HG02763 (cell line): ENCODE measurements around the gene DCDC2B.

Experiments
- ATAC-seq: cut with Tn5 transposase; IDR thresholded peaks from one replicate; pipeline ENCODE4 v1.9.1; 2021; ENCODE audit warnings: mild to moderate bottlenecking, moderate library complexity; ENCODE audit not compliant: unreplicated experiment

The DCDC2B gene

DNA sequence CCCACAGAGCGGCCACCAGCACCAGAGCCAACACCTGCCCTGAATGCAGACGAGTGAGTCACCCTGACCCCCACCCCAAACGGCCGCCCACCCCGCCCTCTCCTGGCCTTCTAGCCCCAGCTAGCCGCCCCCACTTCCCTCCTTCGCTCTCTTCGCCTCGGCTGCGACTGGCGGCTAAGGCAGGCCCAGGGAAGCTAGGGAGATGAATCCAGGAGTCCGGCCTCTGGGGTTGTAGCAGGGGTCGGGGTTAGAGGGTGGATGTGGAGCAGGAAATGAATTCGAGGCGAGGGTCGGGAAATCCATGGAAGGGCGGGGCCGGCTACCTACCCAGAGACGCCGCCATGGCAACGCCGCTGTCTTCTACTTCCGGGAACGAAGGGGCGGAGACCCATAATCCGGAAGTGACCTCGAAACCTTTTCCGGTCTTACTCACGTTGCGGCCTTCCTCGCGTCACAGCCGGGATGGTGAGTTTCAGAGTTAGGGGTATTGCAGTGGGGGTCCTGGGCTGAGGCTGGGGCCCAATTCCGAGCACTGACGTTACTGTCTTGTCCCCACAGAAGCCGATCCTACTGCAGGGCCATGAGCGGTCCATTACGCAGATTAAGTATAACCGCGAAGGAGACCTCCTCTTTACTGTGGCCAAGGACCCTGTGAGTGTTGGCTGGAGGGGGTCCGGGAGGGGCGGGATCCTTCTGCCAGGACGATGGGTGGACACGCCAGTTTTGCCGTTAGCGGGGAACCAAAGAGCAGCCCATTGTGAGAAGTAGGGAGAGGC is 13.3 kb downstream of the DCDC2B start, which contains the start of the genes EIF3I and TMEM234:
TSS of gene EIF3I (plus strand) at position 428 of the 776 bp plus-strand sequence. CDS start at position 463, 35 bp downstream.
TSS of gene TMEM234 (minus strand) at position 374 of the 776 bp plus-strand sequence. CDS start at position 343, 31 bp downstream.
- peak; percentile 82 for ATAC-seq

DNA sequence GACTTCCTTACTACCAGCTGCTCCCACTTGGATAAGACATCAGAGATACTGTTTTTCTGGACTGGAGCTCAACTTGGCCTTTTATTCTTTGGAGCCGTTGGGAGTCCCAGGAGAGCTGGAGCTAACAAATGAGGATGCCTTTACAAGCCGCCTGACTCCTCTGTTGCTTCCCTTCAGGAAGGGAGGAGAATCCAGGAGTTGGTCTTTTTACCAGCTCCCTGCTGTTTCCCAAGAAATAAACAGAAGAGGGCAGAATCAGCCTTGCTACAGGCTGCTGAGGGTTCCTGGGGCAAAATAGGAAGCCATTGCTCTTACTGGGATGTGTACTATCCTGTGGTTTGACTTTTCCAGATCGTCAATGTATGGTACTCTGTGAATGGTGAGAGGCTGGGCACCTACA is 14.8 kb downstream of the DCDC2B start:
- no peak for ATAC-seq

DNA sequence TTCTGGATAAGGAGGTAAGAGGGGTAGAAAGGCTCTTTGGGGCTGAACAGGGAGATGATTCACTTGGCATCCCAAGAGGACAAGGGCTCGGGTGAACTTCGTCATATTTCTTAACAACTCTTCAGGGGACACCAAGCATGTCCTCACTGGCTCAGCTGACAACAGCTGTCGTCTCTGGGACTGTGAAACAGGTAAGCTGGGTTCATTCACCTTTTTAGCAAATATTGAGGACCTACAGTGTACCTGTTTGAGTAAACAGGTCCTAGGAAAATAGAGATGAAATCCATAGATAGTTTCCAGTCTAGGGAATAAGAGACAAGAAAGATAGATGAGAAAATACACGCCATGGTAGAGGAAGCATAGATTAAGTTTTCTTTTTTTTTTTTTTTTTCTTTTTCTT is 15.4 kb downstream of the DCDC2B start:
- no peak for ATAC-seq

DNA sequence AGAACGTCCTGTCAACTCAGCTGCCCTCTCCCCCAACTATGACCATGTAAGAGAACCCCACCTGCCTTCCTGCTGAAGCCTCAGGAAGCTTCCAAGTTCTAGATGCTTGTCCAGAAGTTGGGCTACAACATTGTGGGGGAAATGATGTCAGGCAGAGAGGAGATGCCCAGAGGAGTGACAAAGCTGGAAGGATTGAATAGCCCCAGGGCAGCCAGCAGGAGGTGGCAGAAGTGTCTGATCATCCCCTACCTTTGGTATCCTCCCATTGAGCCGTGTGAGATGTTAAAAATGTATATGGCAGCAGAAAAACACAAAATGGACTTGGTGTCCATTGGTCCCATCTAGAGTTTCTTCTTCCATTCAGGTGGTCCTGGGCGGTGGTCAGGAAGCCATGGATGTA is 19.9 kb downstream of the DCDC2B start:
- no peak for ATAC-seq

DNA sequence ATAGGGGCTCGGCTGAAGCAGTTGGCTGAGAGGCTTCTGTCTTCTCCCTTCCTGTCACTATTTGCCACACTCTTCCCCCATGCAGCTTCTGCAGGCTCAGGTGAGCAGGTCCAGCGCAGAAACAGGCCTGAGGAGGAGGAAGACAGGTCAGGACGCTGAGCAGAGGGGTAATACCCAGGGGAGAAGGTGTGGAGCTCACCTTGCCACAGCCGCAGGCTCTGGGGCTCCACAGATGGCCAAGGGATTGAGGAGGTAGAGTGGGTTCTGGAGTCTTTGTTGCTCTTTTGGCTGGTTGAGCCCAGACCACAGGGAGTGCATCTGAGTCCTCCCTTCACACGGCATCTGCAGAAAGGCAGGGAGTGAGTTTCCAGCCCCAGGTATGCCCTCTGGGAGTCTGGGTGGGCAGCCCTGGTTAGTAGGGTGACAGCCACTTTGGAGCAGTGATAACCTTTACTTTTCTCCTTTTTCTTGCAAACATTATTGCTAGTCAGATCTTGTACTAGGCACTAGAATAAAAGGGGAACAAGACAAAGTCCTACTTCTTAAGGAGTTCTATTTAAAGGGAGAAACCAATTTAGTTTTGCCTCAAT is 23.0 kb downstream of the DCDC2B start:
- ATAC-seq = no peak

DNA sequence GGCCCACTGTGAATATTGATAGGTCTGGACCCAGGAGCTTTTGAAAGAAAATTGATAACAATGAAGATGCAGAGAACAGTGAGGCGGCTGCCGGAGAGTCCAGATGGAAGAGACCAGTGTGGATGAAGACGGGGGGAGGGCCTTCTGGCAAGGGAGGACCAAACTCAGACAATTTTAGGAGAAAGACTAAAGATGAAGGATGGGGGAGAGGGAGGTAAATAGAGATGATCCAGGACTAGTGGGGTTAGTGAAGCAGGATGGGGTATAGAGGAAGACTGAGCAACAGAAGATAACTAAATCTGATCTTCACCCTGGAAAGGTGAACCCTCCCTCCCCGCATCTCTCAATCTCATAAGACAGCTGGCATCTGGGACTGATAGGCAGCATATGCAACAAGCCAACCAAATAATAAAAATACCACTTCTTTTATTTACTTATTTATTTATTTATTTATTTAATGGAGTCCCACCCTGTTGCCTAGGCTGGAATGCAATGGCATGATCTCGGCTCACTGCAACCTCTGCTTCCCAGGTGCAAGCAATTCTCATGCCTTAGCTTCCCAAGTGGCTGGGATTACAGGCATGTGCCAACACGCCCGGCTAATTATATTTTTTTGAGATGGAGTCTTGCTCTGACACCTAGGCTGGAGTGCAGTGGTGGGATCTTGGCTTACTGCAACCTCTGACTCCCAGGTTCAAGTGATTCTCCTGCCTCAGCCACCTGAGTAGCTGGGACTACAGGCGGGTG is 23.8 kb downstream of the DCDC2B start:
- no peak for ATAC-seq

DNA sequence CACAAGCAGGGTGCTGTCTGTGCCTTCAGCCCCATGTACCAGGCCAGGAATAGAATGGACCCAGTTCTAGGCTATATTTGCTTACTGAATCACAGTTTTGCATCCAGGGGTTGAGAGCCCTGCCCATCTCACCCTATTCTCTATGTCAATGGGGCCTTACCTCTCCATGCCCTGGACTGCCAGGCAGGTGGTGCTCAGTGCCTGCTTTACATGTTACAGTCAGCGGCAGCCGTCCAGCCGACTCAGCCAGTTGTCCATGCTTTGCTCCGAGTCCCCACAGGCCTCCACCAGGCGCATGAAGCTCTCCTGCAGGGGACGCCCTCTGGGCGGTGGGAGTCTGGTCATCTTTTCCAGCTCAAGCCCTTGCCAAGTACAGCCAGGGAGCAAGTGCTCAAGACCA is 25.9 kb downstream of the DCDC2B start:
- ATAC-seq = no peak

DNA sequence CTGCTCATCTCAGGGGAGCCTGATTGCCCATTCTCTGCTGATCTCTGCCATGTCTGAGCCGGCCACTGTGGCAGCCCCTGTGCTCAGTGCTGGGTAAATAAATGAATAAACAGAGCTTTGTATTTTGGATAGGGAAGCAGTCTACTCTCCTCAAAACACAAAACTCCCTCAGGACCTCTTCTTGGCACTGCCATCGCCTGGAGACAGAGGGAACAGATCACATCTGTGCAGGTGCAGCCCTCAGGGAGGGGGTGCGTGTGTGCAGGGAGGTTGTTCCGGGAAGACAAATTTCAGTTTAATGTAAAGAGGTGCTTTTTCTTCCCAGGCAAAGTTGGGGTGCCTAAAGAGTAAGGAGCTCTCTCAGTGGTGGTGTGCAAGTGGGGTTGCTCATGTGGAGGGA is 30.4 kb downstream of the DCDC2B start:
- ATAC-seq = no peak

DNA sequence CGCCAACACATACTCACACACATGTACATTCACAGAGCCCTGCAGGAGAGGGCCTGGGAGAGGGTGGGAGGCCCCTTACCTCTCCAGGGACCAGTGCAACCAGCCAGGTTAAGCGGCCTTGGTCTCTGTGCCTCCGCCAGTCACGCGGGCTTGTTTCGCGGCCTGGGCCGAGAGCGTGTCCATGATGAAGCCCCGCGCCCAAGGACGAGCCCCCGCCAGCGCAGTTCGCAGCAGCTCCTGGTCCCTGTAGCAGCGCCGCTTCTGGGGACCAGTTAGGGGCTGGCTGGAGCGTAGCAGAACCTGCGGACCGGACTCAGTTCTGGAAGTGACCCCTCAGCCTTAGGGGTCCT is 30.9 kb downstream of the DCDC2B start:
- no peak for ATAC-seq

DNA sequence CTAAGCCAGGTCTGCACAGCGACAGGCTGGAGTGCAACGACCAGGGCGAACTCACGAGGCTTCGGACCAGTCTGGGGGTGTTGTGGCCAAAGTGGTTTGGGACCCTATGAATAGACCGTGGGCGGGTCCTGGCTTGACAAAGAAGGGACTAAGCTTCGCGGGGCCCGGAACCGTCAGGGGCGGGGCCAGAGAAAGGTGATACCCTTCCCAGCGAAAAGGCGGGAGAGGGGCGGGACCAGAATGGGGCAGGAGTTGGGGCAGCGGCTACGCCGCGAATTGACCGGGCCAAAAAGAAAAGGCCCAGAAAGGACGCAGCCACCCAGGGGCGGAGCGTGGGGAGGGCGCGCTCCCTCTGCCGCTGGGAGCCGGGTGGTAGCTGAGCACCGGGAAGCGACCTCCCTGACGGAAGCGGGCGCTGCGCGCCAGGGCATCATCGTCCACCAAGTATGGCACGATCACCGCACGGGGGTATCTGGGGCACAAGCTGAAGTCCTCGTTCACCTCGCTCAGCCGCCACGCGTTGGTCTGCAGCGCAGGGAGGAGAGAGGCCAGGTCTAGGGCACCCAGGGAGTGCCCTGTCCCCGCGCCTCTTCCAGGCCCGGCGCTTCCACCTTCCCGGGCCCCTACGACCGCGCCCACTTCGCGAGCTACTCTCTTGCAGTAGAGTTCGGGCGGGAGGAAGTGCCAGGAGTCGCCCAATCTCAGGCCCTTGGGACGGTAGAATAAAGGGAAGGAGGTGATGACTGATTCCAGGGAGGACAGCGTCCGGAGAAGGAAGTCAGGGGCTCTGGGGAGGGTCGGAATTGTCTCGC is 31.5 kb downstream of the DCDC2B start:
- no peak for ATAC-seq

DNA sequence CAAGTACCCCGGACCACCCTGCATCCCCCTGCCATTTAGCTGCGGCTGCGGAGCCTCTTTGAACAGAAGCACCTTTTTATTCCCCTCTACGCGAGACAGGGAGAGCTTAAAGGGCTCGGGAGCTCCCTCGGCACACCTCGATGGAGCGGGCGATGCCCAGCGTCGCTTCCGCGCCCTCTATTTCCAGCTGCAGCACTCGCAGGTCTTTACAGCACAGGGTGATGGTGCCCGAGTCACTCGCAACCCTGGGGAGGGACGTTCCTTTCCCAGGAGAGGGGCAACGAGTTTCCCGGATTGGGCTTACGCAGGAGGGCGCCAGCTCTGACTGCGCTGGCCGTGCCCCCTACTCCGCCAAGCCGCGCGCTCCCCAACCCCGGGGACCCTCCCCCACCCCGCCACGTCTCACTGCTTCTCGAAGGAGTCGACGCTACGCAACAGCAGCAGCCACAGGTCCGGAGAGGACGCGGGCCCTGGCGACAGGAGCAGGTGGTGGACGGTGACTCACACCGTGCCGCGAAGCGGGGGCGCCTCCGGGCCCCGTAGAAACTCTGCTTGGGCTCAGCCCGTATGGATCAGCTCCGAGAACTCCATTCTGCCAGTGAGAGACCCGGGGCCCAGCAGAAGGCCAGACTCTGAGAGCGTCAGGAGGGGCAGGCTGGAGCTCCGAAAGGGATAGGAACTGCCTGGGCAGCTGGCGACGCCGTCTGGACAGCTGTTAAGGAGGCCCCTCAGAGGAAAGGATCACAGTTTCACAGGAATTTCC is 32.3 kb downstream of the DCDC2B start:
- ATAC-seq = no peak

DNA sequence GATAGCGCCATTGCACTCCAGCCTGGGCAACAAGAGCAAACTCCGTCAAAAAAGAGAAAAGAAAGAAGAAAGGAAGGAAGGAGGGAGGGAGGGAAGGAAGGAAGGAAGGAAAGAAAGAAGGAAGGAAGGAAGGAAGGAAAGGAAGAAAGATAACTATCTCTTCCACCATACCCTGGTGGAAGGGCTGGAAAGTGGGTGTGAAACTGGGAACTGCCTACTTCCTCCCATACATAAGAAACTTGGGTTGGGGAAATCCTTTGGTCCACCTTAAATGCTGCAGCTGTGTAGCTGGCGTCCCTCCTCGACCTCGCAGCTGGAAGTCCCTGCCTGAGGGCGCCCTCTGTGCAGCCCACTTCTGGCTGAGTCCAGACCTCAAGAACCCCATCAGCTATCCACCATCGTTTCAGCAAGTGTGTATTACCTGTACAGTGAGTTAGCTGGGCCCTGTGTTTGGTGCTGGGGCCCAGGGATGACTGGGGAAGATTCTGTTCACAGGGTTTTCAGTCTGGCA is 33.5 kb downstream of the DCDC2B start:
- no peak for ATAC-seq

DNA sequence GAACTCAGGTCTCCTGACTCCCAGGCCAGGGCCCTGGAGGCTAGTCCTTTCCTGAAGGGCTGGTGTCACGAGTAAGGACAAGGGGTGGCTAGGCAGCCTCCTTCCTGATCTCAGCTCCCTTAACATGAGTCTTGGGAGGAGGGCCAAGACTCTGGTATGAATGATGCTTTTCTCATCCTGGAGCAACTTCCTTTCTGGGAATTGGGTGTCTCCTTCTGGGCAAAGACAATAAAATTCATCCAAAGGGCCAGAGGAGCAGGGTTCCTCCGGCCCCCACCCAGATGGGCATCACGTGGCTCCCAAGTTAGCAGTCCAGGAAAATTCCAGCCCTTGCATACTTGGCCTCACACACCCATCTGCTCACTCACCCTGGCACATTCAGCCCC is 38.0 kb downstream of the DCDC2B start, which contains the start of gene FAM167B:
TSS of gene FAM167B (plus strand) at position 335 of the 386 bp plus-strand sequence. CDS start 200 bp downstream, outside the sequence.
- ATAC-seq = no peak

DNA sequence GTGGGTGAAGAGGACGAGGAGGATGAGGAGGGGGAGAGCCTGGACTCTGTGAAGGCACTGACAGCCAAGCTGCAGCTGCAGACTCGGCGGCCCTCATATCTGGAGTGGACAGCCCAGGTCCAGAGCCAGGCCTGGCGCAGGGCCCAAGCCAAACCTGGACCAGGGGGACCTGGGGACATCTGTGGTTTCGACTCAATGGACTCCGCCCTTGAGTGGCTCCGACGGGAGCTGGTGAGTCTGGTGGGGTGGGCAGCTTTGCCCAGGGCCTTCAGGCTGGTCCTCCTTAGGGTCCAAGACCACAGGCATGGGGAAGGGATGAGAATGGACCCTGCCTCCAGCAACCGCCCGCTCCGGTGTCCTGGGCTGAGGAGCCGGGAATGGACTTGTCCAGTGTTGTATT is 38.6 kb downstream of the DCDC2B start:
- no peak for ATAC-seq

DNA sequence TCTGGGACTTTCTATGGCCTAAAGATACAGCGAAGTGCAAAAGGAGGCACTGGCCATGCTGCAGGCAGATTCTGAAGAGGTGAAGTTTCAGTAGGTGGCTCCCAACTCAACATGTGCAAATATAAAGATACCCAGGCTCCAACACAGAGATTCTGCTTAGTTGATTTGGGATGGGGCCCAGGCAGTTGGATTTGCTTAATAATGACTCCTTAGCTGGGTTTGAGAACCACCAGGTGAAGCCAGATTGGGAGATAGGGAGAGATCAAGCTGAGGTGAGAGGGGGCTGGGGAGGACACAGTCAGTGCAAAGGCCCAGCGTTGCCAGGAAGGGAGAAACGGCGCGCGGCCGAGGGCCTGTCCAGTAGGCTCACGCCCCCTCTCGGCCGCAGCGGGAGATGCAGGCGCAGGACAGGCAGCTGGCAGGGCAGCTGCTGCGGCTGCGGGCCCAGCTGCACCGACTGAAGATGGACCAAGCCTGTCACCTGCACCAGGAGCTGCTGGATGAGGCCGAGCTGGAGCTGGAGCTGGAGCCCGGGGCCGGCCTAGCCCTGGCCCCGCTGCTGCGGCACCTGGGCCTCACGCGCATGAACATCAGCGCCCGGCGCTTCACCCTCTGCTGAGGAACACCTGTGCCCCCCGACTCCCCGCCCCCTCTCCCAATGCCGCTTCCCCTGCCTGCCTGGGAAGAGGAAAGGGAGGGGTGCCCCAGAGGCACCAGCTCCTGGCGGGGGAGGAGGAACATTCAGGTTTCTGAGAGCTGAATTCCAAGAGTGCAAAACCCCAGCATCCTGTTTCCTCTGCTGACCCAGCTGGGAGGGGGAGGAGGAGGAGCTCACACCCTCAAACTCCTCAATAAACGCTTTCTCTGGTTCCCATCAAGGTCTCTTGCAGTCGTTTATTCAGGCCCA is 39.3 kb downstream of the DCDC2B start:
- no peak for ATAC-seq

DNA sequence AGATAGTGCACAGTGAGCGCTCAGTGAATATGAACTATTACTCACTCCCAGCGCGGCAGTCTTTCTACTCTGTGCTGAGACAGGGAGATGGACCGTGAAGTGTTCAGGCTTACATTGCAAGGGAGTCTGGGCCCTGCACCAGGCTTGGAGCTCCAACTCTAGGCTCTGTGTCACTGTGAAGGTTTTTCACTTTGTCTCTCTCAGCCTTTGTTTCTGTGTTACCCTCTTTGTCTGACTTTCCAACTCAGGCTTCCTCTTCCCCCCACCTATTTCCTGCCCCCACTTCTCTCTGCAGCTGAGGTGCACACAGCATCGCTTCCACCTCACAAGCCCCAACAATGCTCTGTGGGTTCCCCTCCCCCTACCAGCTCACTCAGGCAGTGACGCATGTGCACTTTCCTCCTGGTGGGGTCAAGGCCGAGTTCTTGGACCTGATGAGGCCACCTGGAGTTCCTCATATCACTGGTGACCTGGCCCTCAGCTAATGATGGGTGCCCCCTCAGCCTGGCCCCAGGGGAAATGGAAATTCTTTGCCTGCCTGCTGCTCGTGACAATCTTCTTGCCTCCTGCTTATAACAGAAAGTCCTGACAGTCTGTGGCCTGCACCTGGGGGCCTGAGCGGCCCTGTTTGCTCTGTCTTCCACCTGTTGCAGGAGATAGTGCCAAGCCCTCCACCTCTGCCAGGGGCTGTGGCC is 41.1 kb downstream of the DCDC2B start:
- ATAC-seq = peak; percentile 62

DNA sequence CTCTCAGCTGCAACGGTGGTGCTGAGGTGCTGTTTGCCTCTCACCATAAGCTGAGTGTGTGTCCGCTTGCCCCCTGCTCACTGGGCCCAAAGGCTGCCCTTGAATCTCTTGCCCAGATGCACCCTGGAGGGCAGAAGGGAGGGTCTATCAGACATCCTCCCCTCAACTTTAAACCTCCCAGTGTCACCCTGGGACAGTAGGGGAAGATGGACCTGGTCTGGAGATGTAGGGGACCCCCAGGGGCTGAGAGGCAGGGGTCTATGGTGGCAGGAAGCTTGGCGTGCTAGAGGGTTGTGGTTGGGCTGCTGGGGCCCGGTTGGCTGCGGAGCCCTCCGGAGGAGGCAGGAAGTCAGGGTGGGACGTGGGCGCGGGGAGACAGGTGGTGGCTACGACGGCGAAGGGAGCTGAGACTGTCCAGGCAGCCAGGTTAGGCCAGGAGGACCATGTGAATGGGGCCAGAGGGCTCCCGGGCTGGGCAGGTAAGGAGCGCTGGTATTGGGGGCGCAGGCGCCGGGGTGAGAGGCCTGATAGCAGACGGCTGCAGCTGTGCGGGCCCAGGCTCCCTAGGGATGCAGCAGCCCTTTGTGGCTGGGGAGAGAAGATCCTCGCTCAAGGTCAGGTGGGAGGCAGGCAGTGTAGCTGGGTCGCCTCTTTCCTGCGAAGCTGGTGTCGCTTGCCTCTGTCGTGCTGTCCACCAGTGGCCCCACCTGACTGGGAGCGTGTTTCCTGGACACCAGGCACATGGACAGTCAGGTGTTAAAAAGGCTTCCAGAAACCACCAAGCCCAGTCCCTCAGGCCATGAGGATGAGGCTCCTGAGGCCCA is 42.2 kb downstream of the DCDC2B start, which contains the start of gene LCK:
TSS of gene LCK (plus strand) at position 373 of the 824 bp plus-strand sequence. CDS start 23,065 bp downstream, outside the sequence.
- ATAC-seq = no peak
